Measurements from ENCODE around the gene VIM. TPM values are rescaled to one million over a fixed set of nuclear protein-coding genes. Genes with fewer than 3 reads are reported as not detected.

The VIM gene
- total RNA-seq, 1 donor: 10,643 TPM

DNA sequence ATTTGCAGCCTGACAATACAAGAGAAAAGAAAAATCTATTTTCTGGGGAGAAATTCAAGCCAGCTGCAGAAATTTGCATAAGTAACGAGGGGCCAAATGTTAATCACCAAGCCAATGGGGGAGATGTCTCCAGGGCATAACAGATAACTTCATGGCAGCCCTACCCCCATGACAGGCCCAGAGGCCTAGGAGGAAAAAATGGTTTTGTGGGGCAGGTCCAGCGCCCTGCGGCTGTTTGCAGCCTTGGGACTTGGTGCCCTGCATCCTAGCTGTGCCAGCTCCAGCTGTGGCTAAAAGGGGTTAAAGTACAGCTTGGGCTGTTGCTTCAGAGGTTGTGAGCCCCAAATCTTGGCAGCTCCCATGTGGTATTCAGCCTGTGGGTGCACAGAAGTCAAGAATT, 54.3 kb downstream of the VIM start:
- TF ChIP-seq, protein P1, sequence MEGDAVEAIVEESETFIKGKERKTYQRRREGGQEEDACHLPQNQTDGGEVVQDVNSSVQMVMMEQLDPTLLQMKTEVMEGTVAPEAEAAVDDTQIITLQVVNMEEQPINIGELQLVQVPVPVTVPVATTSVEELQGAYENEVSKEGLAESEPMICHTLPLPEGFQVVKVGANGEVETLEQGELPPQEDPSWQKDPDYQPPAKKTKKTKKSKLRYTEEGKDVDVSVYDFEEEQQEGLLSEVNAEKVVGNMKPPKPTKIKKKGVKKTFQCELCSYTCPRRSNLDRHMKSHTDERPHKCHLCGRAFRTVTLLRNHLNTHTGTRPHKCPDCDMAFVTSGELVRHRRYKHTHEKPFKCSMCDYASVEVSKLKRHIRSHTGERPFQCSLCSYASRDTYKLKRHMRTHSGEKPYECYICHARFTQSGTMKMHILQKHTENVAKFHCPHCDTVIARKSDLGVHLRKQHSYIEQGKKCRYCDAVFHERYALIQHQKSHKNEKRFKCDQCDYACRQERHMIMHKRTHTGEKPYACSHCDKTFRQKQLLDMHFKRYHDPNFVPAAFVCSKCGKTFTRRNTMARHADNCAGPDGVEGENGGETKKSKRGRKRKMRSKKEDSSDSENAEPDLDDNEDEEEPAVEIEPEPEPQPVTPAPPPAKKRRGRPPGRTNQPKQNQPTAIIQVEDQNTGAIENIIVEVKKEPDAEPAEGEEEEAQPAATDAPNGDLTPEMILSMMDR (IDR thresholded peaks at IDR 0.05; ENCODE audit: extremely low read depth, low read depth, low read length): no peak
- H3K9me3 ChIP-seq (ENCODE audit: low read depth, low read length): peaks cover 4% of the 10 kb centered on the region
- H4K20me1 ChIP-seq (ENCODE audit: insufficient read depth, low read length): no peaks in the 10 kb centered on the region
- no peaks in the 10 kb centered on the region for H3K4me1 ChIP-seq (ENCODE audit: insufficient read depth, low read length)
- H3K36me3 ChIP-seq (ENCODE audit: insufficient read depth, low read length): no peaks in the 10 kb centered on the region
- H3K4me2 ChIP-seq (ENCODE audit: insufficient read depth, low read length): no peak overlapping the region
- H3K27ac ChIP-seq (ENCODE audit: low read depth, low read length): no peak overlapping the region
- no peak overlapping the region for H2AFZ ChIP-seq (ENCODE audit: low read length)
- no peaks in the 10 kb centered on the region for H3K79me2 ChIP-seq (ENCODE audit: insufficient read depth, low read length)
- DNase-seq (ENCODE audit: insufficient read length, low spot score, missing footprints): no peak
- H3K27me3 ChIP-seq (ENCODE audit: insufficient read depth, low read length): peaks cover 10% of the 10 kb centered on the region
- H3K4me3 ChIP-seq (ENCODE audit: insufficient read depth, low read length): no peak overlapping the region

DNA sequence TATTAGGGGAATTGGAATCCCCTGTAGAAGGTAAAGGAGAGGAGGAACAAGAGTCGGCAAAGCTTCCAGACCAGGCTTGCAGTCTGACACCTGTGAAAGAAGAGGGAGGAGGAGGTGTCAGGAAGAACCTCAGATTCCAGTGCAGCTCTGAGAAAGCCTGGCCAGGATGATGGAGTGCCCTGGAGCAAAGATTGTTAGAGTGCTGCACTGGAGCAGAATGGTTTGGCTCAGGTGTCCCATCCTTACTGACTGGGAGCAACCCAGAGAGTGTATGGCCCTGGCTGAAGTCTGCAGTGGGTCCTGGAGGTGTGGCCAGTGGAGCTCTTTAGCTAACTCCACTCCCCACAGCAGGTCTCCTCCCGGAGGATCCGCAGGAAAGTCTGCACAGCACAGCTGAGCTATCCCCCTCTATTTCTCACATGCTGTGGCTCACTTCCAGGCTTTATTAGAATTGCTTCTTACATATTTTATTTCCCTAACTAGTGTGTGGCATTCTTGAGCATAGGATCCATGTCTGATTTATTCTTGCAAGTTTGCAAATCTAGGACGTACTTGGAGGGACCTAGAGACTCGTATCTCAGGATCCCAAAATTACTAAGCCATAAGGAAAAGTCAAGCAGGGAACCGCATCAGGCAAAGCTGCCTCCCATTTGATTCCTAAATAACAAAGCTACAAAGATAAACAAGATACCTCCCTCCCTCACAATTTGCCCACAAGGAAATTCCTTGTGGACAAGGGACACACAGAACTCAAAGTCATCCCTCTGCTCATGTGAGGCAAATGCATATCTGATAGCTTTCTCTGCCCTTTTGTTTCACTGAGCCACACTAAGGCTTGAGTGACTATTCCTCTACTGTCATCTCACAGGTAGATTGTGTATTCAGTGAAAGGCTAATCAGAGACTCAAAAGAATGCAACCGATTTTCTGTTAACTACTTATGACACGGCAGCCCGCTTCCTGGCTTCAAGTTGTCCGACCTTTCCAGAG, 58.8 kb downstream of the VIM start:
- Histone ChIP-seq H3K27me3 (ENCODE audit: insufficient read depth, low read length) (peaks cover 41% of the 10 kb centered on the region), H3K36me3 (ENCODE audit: insufficient read depth, low read length) (no peaks in the 10 kb centered on the region)

More for the DNA sequence above, 58.8 kb downstream of the VIM start:
- TF ChIP-seq, protein P1 (IDR thresholded peaks at IDR 0.05; ENCODE audit: extremely low read depth, low read depth, low read length): no peak
- Histone ChIP-seq H3K4me1 (ENCODE audit: insufficient read depth, low read length) (no peaks in the 10 kb centered on the region), H3K4me3 (ENCODE audit: insufficient read depth, low read length) (no peak overlapping the region), H3K27ac (ENCODE audit: low read depth, low read length) (no peak overlapping the region), H3K9me3 (ENCODE audit: low read depth, low read length) (peaks cover 4% of the 10 kb centered on the region), H4K20me1 (ENCODE audit: insufficient read depth, low read length) (no peaks in the 10 kb centered on the region), H2AFZ (ENCODE audit: low read length) (no peak overlapping the region), H3K4me2 (ENCODE audit: insufficient read depth, low read length) (no peak overlapping the region), H3K79me2 (ENCODE audit: insufficient read depth, low read length) (no peaks in the 10 kb centered on the region)
- no peak for DNase-seq (ENCODE audit: insufficient read length, low spot score, missing footprints)

Other genes starting within 250 kb of the VIM start
- gene CUBN, start 98.4 kb upstream of the VIM start, total RNA-seq: 0.88 and 1.1 TPM in 2 replicates
- gene TRDMT1, start 26.6 kb upstream of the VIM start, total RNA-seq: 7.1 and 7.6 TPM in 2 replicates
- gene ST8SIA6, start 226.4 kb downstream of the VIM start, total RNA-seq: 0.36 and 0.88 TPM in 2 replicates

All from osteoblast (primary cell).